SU-DHL-6 (cell line): Measurements from ENCODE around the gene HCN4.

ENCODE experiments used
- H2AFZ ChIP-seq: fragments of 200-600 bp; sonication (generic); 2 replicates; pipeline ENCODE4 v1.6.1; 2014; ENCODE audit warnings: low read depth, mild to moderate bottlenecking, moderate library complexity, mixed read lengths, antibody characterized with exemption, low read length; ENCODE audit not compliant: severe bottlenecking
- H3F3A ChIP-seq: fragments of 200-600 bp; shearing (Covaris generic); 2 replicates; pipeline ENCODE4 v1.6.0; 2016; ENCODE audit warnings: antibody characterized with exemption, mild to moderate bottlenecking; ENCODE audit not compliant: insufficient read depth
- H3K27ac ChIP-seq: fragments of 200-600 bp; sonication (generic); 2 replicates; pipeline ENCODE4 v1.5.1; 2016; ENCODE audit warnings: low read depth, mild to moderate bottlenecking, low read length, moderate library complexity, mixed read lengths
- H3K27me3 ChIP-seq: fragments of 200-600 bp; sonication (generic), shearing (Covaris generic); 2 replicates; pipeline ENCODE4 v1.6.0; 2014; ENCODE audit warnings: mild to moderate bottlenecking, low read length
- H3K36me3 ChIP-seq: fragments of 200-600 bp; sonication (generic); 2 replicates; pipeline ENCODE4 v1.6.1; 2014; ENCODE audit warnings: mild to moderate bottlenecking, low read length, mixed read lengths
- H3K4me2 ChIP-seq: fragments of 300-600, 200-600 bp; shearing (Covaris generic), sonication (generic); 2 replicates; pipeline ENCODE4 v1.6.0; 2014; ENCODE audit warnings: low read length, low read depth, mild to moderate bottlenecking; ENCODE audit not compliant: poor library complexity, severe bottlenecking
- H3K4me3 ChIP-seq: fragments of 200-600 bp; sonication (generic); 2 replicates; pipeline ENCODE4 v1.5.1; 2014; ENCODE audit warnings: antibody characterized with exemption, low read length, mild to moderate bottlenecking, mixed read lengths; ENCODE audit not compliant: insufficient read depth, poor library complexity, severe bottlenecking
- H3K79me2 ChIP-seq: fragments of 200-600 bp; sonication (generic); 2 replicates; pipeline ENCODE4 v1.6.1; 2014; ENCODE audit warnings: mild to moderate bottlenecking, low read length, moderate library complexity; ENCODE audit not compliant: insufficient read depth
- H3K9ac ChIP-seq: fragments of 200-600 bp; sonication (generic); 2 replicates; pipeline ENCODE4 v1.7.0; 2014; ENCODE audit warnings: mild to moderate bottlenecking, low read length
- H3K9me2 ChIP-seq: fragments of 200-600 bp; sonication (generic); replicated peaks from 2 replicates; pipeline ENCODE4 v1.6.1; 2014; ENCODE audit warnings: low read length; ENCODE audit not compliant: insufficient read depth
- H3K9me3 ChIP-seq: fragments of 200-600 bp; sonication (generic); 2 replicates; pipeline ENCODE4 v1.6.1; 2014; ENCODE audit warnings: low read length, mixed read lengths; ENCODE audit not compliant: insufficient read depth
- H4K20me1 ChIP-seq: fragments of 200-600 bp; sonication (generic); 2 replicates; pipeline ENCODE4 v1.6.1; 2014; ENCODE audit warnings: low read depth, mild to moderate bottlenecking, antibody characterized with exemption, low read length, moderate library complexity, mixed read lengths
- CTCF ChIP-seq: fragments of 200-600 bp; sonication (generic); IDR thresholded peaks from one replicate; pipeline ENCODE4 v1.5.1; 2017; ENCODE audit warnings: antibody characterized with exemption, mild to moderate bottlenecking, low read length, moderate library complexity; ENCODE audit not compliant: insufficient read depth, poor library complexity, severe bottlenecking
- EZH2phosphoT487 ChIP-seq: fragments of 200-600 bp; sonication (generic), shearing (Covaris generic); conservative IDR thresholded peaks from 2 replicates; pipeline ENCODE4 v1.6.1; 2018; ENCODE audit warnings: mild to moderate bottlenecking, antibody characterized with exemption, low read length, moderate library complexity, mixed read lengths

Gene HCN4

DNA sequence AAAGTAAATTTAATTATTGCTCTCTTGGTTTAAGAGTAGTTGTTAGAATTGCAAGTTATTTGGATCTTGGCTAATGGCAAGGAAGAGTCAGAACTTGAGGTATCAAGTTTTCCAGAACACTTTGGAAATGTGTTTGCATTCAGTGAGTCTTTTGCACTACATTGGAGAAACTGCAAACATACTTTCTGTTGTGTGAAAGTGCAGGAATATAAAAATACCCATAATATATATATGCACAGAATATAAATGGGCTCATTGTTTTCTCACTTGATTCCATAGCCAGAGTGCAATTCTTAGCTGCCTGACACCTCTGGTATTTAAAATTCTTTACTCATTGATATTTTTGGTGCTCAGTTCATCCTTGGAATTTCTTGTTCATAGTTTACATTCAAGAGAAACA, 92.9 kb downstream of the HCN4 start:
- no peak overlapping the region for H3K4me2 ChIP-seq
- H3K36me3 ChIP-seq: no peaks in the 10 kb centered on the region
- no peak overlapping the region for H2AFZ ChIP-seq
- no peaks in the 10 kb centered on the region for H3K27me3 ChIP-seq
- no peaks in the 10 kb centered on the region for H4K20me1 ChIP-seq
- H3K9me2 ChIP-seq: no peaks in the 10 kb centered on the region
- H3K4me3 ChIP-seq: no peak overlapping the region
- no peaks in the 10 kb centered on the region for H3K79me2 ChIP-seq
- no peak overlapping the region for H3K27ac ChIP-seq
- H3K9me3 ChIP-seq: no peaks in the 10 kb centered on the region
- no peak for TF ChIP-seq EZH2phosphoT487
- H3F3A ChIP-seq: no peaks in the 10 kb centered on the region
- no peak overlapping the region for H3K9ac ChIP-seq

DNA sequence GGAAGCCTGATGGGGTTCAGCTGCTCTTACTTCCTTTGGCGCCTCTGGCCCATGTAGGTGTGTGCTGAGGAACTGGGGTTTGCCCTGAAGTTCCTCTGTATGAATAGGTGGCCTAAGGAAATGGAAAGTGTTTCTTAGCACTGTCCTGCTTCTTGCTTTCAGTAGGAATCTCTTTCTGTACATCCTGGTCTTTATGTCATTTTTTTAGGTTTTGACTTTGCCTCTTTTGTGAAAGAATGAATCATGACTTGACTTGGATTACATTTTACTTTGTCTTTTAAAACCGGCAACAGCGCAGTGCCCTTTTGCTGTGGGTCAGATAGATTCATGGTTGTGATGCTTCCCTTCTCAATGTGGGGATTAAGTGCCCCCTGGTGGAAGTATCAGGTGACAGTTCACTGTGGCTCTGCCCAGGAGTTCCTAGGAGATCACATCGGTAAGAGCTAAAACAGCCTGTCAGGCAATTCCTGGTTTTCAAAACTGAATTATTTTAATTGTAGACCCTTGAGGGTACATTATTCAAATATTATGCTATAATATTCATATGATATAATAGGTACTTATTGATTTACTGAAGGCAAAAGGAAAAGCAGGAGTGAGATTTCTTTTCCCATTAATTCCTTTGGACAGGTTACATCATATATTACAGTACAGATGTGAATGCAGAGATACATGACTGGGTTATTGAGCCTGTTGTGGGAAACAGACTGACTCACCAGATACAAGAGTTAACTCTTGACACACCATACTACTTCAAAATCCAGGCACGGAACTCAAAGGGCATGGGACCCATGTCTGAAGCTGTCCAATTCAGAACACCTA, 95.4 kb downstream of the HCN4 start:
- H3F3A ChIP-seq: no peaks in the 10 kb centered on the region
- H3K9me2 ChIP-seq: no peaks in the 10 kb centered on the region
- H3K27ac ChIP-seq: no peak overlapping the region
- H3K9me3 ChIP-seq: no peaks in the 10 kb centered on the region
- H3K9ac ChIP-seq: no peak overlapping the region
- no peak overlapping the region for H2AFZ ChIP-seq
- H3K27me3 ChIP-seq: no peaks in the 10 kb centered on the region
- no peaks in the 10 kb centered on the region for H4K20me1 ChIP-seq
- no peaks in the 10 kb centered on the region for H3K79me2 ChIP-seq
- H3K4me2 ChIP-seq: no peak overlapping the region
- H3K4me3 ChIP-seq: no peak overlapping the region
- no peaks in the 10 kb centered on the region for H3K36me3 ChIP-seq
- no peak for TF ChIP-seq EZH2phosphoT487
- TF ChIP-seq CTCF: peak; percentile 69

DNA sequence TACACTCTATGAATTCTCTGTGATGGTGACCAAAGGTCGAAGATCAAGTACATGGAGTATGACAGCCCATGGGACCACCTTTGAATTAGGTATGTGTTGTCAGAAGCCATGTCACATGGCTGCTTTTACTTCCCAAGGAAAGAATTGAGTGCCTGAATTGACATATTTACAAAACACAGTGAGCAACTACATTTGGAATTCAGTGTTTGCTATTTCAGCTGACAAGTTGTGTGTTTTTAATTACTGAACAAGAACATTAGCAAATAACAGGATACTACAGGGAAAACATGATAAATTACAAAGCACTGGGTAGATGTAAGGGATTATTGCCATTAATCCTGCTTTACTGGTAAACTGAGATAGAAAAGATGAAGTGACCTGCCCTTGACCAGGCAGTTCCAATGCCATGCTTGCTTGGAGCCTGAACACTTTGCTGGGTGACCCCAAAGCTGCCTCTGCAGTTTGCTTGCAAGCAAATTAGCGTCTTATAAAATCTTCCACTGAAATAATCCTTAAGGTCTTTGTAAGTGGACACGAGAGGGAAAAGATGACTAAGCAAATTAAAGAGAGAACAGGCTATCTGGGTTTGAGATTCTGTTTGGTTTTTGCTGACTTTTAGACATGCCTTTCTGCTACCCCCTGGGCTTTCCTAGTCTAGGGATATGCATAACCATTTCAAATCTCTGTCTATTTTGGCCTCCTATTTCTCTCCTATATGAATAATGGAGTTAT, 98.2 kb downstream of the HCN4 start:
- Histone ChIP-seq H3K4me3 (no peak overlapping the region), H3K9ac (no peak overlapping the region), H3K9me3 (no peaks in the 10 kb centered on the region), H3K9me2 (no peaks in the 10 kb centered on the region), H3K27ac (no peak overlapping the region), H3K27me3 (no peaks in the 10 kb centered on the region), H3K4me2 (no peak overlapping the region), H3K36me3 (no peaks in the 10 kb centered on the region), H3K79me2 (no peaks in the 10 kb centered on the region), H2AFZ (no peak overlapping the region), H3F3A (no peaks in the 10 kb centered on the region), H4K20me1 (no peaks in the 10 kb centered on the region)
- TF ChIP-seq CTCF: no peak
